Measurements from ENCODE around the gene GEN1. TPM values are rescaled to one million over a fixed set of nuclear protein-coding genes. Genes with fewer than 3 reads are reported as not detected.

GEN1 gene
- total and polyA plus RNA-seq, 8 donors, result 0.58 to 65.2 (median 5.4) TPM

DNA sequence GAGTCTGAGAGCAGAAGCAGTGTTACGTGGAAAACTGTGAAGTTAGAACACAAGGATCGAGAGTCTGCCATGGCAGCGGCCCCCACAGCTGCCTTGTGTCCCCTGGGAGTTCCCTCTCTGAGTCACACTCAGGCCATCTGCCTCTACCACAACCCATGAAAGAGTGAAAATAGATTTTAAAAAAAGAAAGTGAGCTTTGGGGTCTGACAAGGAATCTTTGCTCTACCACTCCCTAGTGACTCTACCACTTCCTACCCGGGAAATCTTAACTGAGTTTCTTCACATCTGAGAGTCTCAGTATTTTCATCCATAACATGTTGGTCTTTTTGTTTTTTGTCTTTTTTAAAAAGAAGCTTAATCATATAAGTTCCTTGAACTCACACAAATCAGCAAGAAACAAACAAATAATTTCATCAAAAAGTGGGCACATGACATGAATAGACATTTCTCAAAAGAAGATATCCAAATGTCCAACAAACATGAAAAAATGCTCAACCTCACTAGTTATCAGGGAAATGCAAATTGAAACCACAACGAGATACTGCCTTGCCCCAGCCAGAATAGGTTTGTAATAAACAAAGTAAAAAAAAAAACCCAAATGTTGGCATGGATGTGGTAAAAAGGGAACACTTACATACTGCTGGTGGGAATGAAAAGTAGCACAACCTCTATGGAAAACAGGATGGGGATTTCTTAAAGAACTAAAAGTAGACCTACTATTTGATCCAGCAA, 60.0 kb downstream of the GEN1 start:
- Histone ChIP-seq H3K27ac (no peak overlapping the region), H3K4me3 (no peak overlapping the region), H3K4me1 (no peaks in the 10 kb centered on the region), H3K36me3 (no peaks in the 10 kb centered on the region), H3K27me3 (no peaks in the 10 kb centered on the region), H3K9me3 (no peaks in the 10 kb centered on the region)
- no peak for TF ChIP-seq POLR2AphosphoS5 (IDR thresholded peaks at IDR 0.05)
- no peak for TF ChIP-seq POLR2A (IDR thresholded peaks at IDR 0.05)
- TF ChIP-seq EP300 (IDR thresholded peaks at IDR 0.05), result no peak
- TF ChIP-seq, protein P1, sequence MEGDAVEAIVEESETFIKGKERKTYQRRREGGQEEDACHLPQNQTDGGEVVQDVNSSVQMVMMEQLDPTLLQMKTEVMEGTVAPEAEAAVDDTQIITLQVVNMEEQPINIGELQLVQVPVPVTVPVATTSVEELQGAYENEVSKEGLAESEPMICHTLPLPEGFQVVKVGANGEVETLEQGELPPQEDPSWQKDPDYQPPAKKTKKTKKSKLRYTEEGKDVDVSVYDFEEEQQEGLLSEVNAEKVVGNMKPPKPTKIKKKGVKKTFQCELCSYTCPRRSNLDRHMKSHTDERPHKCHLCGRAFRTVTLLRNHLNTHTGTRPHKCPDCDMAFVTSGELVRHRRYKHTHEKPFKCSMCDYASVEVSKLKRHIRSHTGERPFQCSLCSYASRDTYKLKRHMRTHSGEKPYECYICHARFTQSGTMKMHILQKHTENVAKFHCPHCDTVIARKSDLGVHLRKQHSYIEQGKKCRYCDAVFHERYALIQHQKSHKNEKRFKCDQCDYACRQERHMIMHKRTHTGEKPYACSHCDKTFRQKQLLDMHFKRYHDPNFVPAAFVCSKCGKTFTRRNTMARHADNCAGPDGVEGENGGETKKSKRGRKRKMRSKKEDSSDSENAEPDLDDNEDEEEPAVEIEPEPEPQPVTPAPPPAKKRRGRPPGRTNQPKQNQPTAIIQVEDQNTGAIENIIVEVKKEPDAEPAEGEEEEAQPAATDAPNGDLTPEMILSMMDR (IDR thresholded peaks at IDR 0.05), result no peak
- peak in 1 of 2 donors; percentile 49 for DNase-seq
- intact Hi-C loops (cut with DNase I; ENCODE audit: low total_unique reads), result no loop called here
- 67 to 70% (median 69%) methylated on average over 5 of the region's 5 CpGs for WGBS, 5 donors

DNA sequence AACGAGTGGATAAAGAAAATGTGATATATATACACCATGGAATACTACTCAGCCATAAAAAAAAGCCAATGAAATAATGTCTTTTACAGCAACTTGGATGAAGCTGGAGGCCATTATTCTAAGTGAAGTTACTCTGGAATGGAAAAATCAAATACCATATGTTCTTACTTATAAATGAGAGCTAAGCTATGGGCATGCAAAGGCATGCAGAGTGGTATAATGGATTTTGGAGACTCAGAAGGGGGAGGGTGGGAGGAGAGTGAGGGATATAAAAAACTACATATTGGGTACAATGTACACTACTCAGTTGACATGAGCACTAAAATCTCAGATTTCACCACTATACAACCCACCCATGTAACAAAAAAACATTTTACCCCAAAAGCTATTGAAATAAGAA, 60.7 kb downstream of the GEN1 start:
- H3K4me1 ChIP-seq, result no peaks in the 10 kb centered on the region
- no peaks in the 10 kb centered on the region for H3K36me3 ChIP-seq
- H3K27ac ChIP-seq, result no peak overlapping the region
- WGBS, 5 donors, result 75 to 83% (median 81%) methylated on average over 1 of the region's 1 CpG
- no peak overlapping the region for H3K4me3 ChIP-seq
- TF ChIP-seq POLR2AphosphoS5 (IDR thresholded peaks at IDR 0.05) (no peak), EP300 (IDR thresholded peaks at IDR 0.05) (no peak), POLR2A (IDR thresholded peaks at IDR 0.05) (no peak)
- TF ChIP-seq, protein P1 (IDR thresholded peaks at IDR 0.05), result no peak
- no peaks in the 10 kb centered on the region for H3K27me3 ChIP-seq
- no peak for DNase-seq
- intact Hi-C loops (cut with DNase I; ENCODE audit: low total_unique reads), result no loop called here
- H3K9me3 ChIP-seq, result no peaks in the 10 kb centered on the region

DNA sequence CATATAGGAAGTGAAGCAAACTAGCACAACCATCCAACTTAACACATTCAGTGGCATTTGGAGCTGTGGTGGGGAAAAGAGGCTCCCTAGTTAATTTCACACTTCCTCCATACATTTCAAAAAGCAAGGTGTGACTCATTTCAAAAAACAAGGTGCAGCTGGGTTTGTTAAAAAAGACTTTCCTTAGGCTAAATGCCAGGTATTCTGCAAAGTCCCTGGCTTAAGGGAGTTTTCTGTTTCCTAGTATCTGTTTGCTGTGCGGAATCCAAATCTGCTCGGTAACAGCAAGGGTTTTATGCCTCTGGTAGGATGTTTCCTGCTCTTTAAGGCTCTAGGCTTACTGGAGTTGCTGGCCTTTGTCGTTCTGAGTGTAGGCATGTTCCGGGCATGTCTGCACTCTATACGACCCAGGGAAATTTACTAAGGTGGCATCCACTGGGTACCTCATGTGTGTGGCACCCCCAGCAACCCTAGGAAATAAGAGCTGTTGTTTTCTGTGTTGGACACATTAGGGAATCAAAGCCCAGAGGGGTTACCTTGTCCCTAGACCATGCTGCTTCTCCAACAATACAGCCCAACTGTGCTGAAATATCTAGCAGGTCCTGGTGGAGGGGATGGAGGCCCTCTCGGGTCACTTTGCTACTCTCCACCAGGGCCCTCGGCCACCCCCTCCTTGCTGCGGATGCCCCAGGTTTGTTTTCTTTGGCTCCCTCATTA, 61.7 kb downstream of the GEN1 start:
- Histone ChIP-seq H3K27ac (peak overlapping the region in 1 of 5 donors; percentile 42), H3K36me3 (no peaks in the 10 kb centered on the region), H3K27me3 (no peaks in the 10 kb centered on the region), H3K4me1 (no peaks in the 10 kb centered on the region), H3K9me3 (no peaks in the 10 kb centered on the region), H3K4me3 (no peak overlapping the region)
- 58 to 74% (median 64%) methylated on average over 5 to 8 of the region's 8 CpGs for WGBS, 5 donors
- intact Hi-C loops (cut with DNase I; ENCODE audit: low total_unique reads), result no loop called here
- DNase-seq, result no peak
- TF ChIP-seq EP300 (IDR thresholded peaks at IDR 0.05) (no peak), POLR2AphosphoS5 (IDR thresholded peaks at IDR 0.05) (no peak)
- TF ChIP-seq, protein P1 (IDR thresholded peaks at IDR 0.05), result no peak

- no peak for DNase-seq
- H3K27ac ChIP-seq, result peak within 1 kb of the TSS in 1 of 5 donors; percentile 42
- intact Hi-C loops (cut with DNase I; ENCODE audit: low total_unique reads), result no loop called here
- no peaks in the 10 kb centered on the region for H3K27me3 ChIP-seq
- no peaks in the 10 kb centered on the region for H3K36me3 ChIP-seq
- WGBS, 5 donors, result 91 to 94% (median 92%) methylated on average over 26 of the region's 26 CpGs
- no peaks in the 10 kb centered on the region for H3K9me3 ChIP-seq
- TF ChIP-seq, protein P1 (IDR thresholded peaks at IDR 0.05), result no peak
- TF ChIP-seq POLR2AphosphoS5 (IDR thresholded peaks at IDR 0.05) (no peak), POLR2A (IDR thresholded peaks at IDR 0.05) (no peak), EP300 (IDR thresholded peaks at IDR 0.05) (no peak)
- no peak within 1 kb of the TSS for H3K4me3 ChIP-seq
- H3K4me1 ChIP-seq, result no peaks in the 10 kb centered on the region
These were observed 62.7 kb downstream of the GEN1 start, which contains the start of gene MSGN1 for GRCh38 chr2:17816396-17817245. MSGN1 (plus strand) TSS chr2:17816460; CDS start chr2:17816519, 59 bp downstream.
